NCI-H2227 (cell line): ENCODE results near the gene TAF1C.
"Not testable (repeated sequence)": the region's sequence is repeated elsewhere in the genome, so short reads cannot be mapped to it uniquely, and the experiment has no call there.

ENCODE experiments used
- DNase-seq: peaks from one replicate; lab custom pipeline; 2025; ENCODE audit not compliant: unreplicated experiment; lab: John Stamatoyannopoulos, UW

The TAF1C gene

GRCh38 chr16:84212631-84213030 lies 25.8 kb upstream of the TAF1C start:
- DNase-seq = no peak

- DNase-seq = no peak
Observed at GRCh38 chr16:84212154-84212553, 25.3 kb upstream of the TAF1C start.

- no peak for DNase-seq
Observed at GRCh38 chr16:84209989-84210388, 23.1 kb upstream of the TAF1C start.

- DNase-seq = no peak
Observed at GRCh38 chr16:84207879-84208278, 21.0 kb upstream of the TAF1C start.

- DNase-seq = no peak
Observed at GRCh38 chr16:84207251-84207650, 20.4 kb upstream of the TAF1C start.

- DNase-seq = no peak
Observed at GRCh38 chr16:84205976-84206691, 19.3 kb upstream of the TAF1C start.

- not testable (repeated sequence) for DNase-seq
Observed at GRCh38 chr16:84205123-84205522, 18.3 kb upstream of the TAF1C start.

GRCh38 chr16:84204551-84204950 lies 17.7 kb upstream of the TAF1C start:
- DNase-seq = not testable (repeated sequence)

GRCh38 chr16:84199861-84200260 lies 13.0 kb upstream of the TAF1C start:
- no peak for DNase-seq

GRCh38 chr16:84199097-84199496 lies 12.2 kb upstream of the TAF1C start:
- DNase-seq = peak; percentile 7

GRCh38 chr16:84198401-84198800 lies 11.5 kb upstream of the TAF1C start:
- no peak for DNase-seq

GRCh38 chr16:84197466-84198128 lies 10.7 kb upstream of the TAF1C start:
- DNase-seq = no peak

GRCh38 chr16:84196727-84197394 lies 10.0 kb upstream of the TAF1C start:
- DNase-seq = no peak

- no peak for DNase-seq
Observed at GRCh38 chr16:84196101-84196500, 9.2 kb upstream of the TAF1C start.

GRCh38 chr16:84195201-84196093 lies 8.6 kb upstream of the TAF1C start:
- DNase-seq = no peak

- DNase-seq = no peak
Observed at GRCh38 chr16:84194470-84195200, 7.8 kb upstream of the TAF1C start.

GRCh38 chr16:84194018-84194417 lies 7.2 kb upstream of the TAF1C start:
- DNase-seq = no peak

GRCh38 chr16:84193480-84193879 lies 6.6 kb upstream of the TAF1C start:
- DNase-seq = no peak

GRCh38 chr16:84191466-84191865 lies 4.6 kb upstream of the TAF1C start:
- no peak for DNase-seq

- no peak for DNase-seq
Observed at GRCh38 chr16:84190731-84191388, 4.0 kb upstream of the TAF1C start, which contains the start of gene ADAD2. ADAD2 (plus strand) TSS chr16:84191157; CDS start chr16:84191231, 74 bp downstream.
